ENCODE data around the gene PACRGL. TPM values are rescaled to one million over a fixed set of nuclear protein-coding genes. Genes with fewer than 3 reads are reported as not detected.

The PACRGL gene
- total and polyA plus RNA-seq, 9 of the 15 experiments (the other 6 are each of a cell fraction or from before 2014, with no cell fraction given): 6.6 to 55.0 (median 27.5) TPM

GRCh38 chr4:20700007-20700761 is at the start of gene PACRGL (continued):
- TF ChIP-seq, protein P1, sequence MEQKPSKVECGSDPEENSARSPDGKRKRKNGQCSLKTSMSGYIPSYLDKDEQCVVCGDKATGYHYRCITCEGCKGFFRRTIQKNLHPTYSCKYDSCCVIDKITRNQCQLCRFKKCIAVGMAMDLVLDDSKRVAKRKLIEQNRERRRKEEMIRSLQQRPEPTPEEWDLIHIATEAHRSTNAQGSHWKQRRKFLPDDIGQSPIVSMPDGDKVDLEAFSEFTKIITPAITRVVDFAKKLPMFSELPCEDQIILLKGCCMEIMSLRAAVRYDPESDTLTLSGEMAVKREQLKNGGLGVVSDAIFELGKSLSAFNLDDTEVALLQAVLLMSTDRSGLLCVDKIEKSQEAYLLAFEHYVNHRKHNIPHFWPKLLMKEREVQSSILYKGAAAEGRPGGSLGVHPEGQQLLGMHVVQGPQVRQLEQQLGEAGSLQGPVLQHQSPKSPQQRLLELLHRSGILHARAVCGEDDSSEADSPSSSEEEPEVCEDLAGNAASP (IDR thresholded peaks at IDR 0.05): no peak
- TF ChIP-seq RNF2 (IDR thresholded peaks at IDR 0.05): 0 out of 2 replicates have a peak, but pooled peaks have one; percentile 26
- peak; percentile 67; the same call in 1 of the 2 replicates for TF ChIP-seq NR2C2 (CRISPR knock-in tag; IDR thresholded peaks at IDR 0.05)
- TF ChIP-seq NR2C2 (tag; IDR thresholded peaks at IDR 0.05): peak; percentile 98
- TF ChIP-seq CBX3 (IDR thresholded peaks at IDR 0.05; ENCODE audit: borderline replicate concordance in 1 of 2, low read length in 2 of 2): no peak; a peak in 1 of 3 replicates
- TF ChIP-seq EP400 (IDR thresholded peaks at IDR 0.05): peak; percentile 90
- peak; percentile 76 for TF ChIP-seq HCFC1 (IDR thresholded peaks at IDR 0.05; ENCODE audit: low read depth, low read length)
- TF ChIP-seq MTA1 (IDR thresholded peaks at IDR 0.05; ENCODE audit: borderline replicate concordance): peak; percentile 96
- no peak for TF ChIP-seq SRSF3 (IDR thresholded peaks at IDR 0.05; ENCODE audit: insufficient read depth, low read length)
- TF ChIP-seq, protein P2, sequence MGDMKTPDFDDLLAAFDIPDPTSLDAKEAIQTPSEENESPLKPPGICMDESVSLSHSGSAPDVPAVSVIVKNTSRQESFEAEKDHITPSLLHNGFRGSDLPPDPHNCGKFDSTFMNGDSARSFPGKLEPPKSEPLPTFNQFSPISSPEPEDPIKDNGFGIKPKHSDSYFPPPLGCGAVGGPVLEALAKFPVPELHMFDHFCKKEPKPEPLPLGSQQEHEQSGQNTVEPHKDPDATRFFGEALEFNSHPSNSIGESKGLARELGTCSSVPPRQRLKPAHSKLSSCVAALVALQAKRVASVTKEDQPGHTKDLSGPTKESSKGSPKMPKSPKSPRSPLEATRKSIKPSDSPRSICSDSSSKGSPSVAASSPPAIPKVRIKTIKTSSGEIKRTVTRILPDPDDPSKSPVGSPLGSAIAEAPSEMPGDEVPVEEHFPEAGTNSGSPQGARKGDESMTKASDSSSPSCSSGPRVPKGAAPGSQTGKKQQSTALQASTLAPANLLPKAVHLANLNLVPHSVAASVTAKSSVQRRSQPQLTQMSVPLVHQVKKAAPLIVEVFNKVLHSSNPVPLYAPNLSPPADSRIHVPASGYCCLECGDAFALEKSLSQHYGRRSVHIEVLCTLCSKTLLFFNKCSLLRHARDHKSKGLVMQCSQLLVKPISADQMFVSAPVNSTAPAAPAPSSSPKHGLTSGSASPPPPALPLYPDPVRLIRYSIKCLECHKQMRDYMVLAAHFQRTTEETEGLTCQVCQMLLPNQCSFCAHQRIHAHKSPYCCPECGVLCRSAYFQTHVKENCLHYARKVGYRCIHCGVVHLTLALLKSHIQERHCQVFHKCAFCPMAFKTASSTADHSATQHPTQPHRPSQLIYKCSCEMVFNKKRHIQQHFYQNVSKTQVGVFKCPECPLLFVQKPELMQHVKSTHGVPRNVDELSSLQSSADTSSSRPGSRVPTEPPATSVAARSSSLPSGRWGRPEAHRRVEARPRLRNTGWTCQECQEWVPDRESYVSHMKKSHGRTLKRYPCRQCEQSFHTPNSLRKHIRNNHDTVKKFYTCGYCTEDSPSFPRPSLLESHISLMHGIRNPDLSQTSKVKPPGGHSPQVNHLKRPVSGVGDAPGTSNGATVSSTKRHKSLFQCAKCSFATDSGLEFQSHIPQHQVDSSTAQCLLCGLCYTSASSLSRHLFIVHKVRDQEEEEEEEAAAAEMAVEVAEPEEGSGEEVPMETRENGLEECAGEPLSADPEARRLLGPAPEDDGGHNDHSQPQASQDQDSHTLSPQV (IDR thresholded peaks at IDR 0.05): peak; percentile 39; the same call in 1 of the 2 replicates
- TF ChIP-seq KLF13 (tag; IDR thresholded peaks at IDR 0.05; ENCODE audit: borderline replicate concordance, low read depth): 0 out of 2 replicates have a peak, but pooled peaks have one; percentile 8
